ENCODE results near the gene EHHADH. TPM values are rescaled to one million over a fixed set of nuclear protein-coding genes. Genes with fewer than 3 reads are reported as not detected.

Gene EHHADH
- total and polyA plus RNA-seq, 2 experiments from 2014 or later = 2.5 to 6.0 TPM

- H3K9me3 Mint-ChIP-seq = peaks cover 50% of the 10 kb centered on the region; the same call in 2 of the 3 replicates
- H3K27me3 Mint-ChIP-seq (ENCODE audit: insufficient read depth, low read depth, poor library complexity) = no peaks in the 10 kb centered on the region
- Histone ChIP-seq H3K9me2 (ENCODE audit: insufficient read depth) (no peaks in the 10 kb centered on the region; the same call in 1 of the 2 replicates), H3F3A (replicated peaks; ENCODE audit: low read depth) (no peaks in the 10 kb centered on the region), H3K79me2 (replicated peaks; ENCODE audit: insufficient read depth) (no peaks in the 10 kb centered on the region), H3K4me1 (ENCODE audit: insufficient read depth) (no peaks in the 10 kb centered on the region), H3K4me2 (no peak overlapping the region), H3K27me3 (ENCODE audit: insufficient read depth) (no peaks in the 10 kb centered on the region), H4K20me1 (replicated peaks; ENCODE audit: insufficient read depth) (no peaks in the 10 kb centered on the region), H3K27ac (ENCODE audit: low read depth) (no peak overlapping the region), H2AFZ (no peak overlapping the region), H3K36me3 (ENCODE audit: insufficient read depth) (peaks cover 11% of the 10 kb centered on the region; the same call in 1 of the 2 replicates), H3K4me3 (no peak overlapping the region)
- TF ChIP-seq ZNF462 (CRISPR knock-in tag; IDR thresholded peaks at IDR 0.05) (no peak), ZNF114 (CRISPR knock-in tag; IDR thresholded peaks at IDR 0.05) (no peak), EZH2 (IDR thresholded peaks at IDR 0.05; ENCODE audit: low read depth, unreplicated experiment) (no peak), STAT1 (IDR thresholded peaks at IDR 0.05; ENCODE audit: unreplicated experiment) (no peak), POLR2AphosphoS5 (IDR thresholded peaks at IDR 0.05; ENCODE audit: low read depth) (no peak), REST (IDR thresholded peaks at IDR 0.05; ENCODE audit: unreplicated experiment) (no peak), ZNF331 (CRISPR knock-in tag; IDR thresholded peaks at IDR 0.05; ENCODE audit: low read depth) (no peak), NANOG (IDR thresholded peaks at IDR 0.05; ENCODE audit: borderline replicate concordance) (no peak), JUNB (IDR thresholded peaks at IDR 0.05; ENCODE audit: unreplicated experiment) (no peak), CREB1 (CRISPR knock-in tag; IDR thresholded peaks at IDR 0.05; ENCODE audit: low read depth) (no peak), CTCF (conservative IDR thresholded peaks at IDR 0.05; ENCODE audit: low read depth in 2 of 2) (no peak), ETS1 (IDR thresholded peaks at IDR 0.05) (no peak)
- no peaks in the 10 kb centered on the region for H3K4me1 Mint-ChIP-seq
- H3K4me3 Mint-ChIP-seq = no peak overlapping the region
- DNase-seq (ENCODE audit: low spot score) = no peak
- ATAC-seq = no peak
- H3K27ac Mint-ChIP-seq = no peak overlapping the region
- peaks cover 20% of the 10 kb centered on the region; the same call in 2 of the 3 replicates for H3K36me3 Mint-ChIP-seq (ENCODE audit: low read depth)
Measured at GRCh38 chr3:185236969-185237368, 16.9 kb downstream of the EHHADH start.

Measured in GM23338 (cell line).